PC-9 (cell line): ENCODE data around the gene PSD4. TPM values are rescaled to one million over a fixed set of nuclear protein-coding genes. Genes with fewer than 3 reads are reported as not detected.

Source experiments
- BruUV-seq: library from RNA; stranded (reverse); fragments of 400-500 nt; replicated peaks from 2 replicates; lab custom pipeline; 2021; lab: Mats Ljungman, UMichigan
- CTCF ChIA-PET: fragments of 300-600 bp; sonication (Branson Sonifier 250); formaldehyde crosslinking; loops from one replicate; lab custom pipeline; 2022; ENCODE audit warnings: antibody characterized with exemption; lab: Charles Lee
- POLR2A ChIA-PET: fragments of 300-600 bp; sonication (Branson Sonifier 250); formaldehyde crosslinking; loops from one replicate; lab custom pipeline; 2022; ENCODE audit warnings: antibody characterized with exemption; ENCODE audit not compliant: unreplicated experiment; lab: Charles Lee
- DNase-seq, 2 experiments: peaks; one replicate each; pipeline versions ENCODE4 v3.0.0 to v3.0.0-alpha.2; 2015 to 2022; ENCODE audit warnings: mixed read lengths in 1 of 2
- H2AFZ ChIP-seq: fragments of 200-600 bp; sonication (generic); 2 replicates; pipeline ENCODE4 v1.8.1; 2017; ENCODE audit warnings: antibody characterized with exemption
- H3F3A ChIP-seq: fragments of 200-600 bp; sonication (generic); 2 replicates; pipeline ENCODE4 v1.8.1; 2017; ENCODE audit warnings: antibody characterized with exemption, mild to moderate bottlenecking, low read depth; ENCODE audit not compliant: insufficient read depth
- H3K27ac ChIP-seq: fragments of 200-600 bp; sonication (generic); 2 replicates; pipeline ENCODE4 v1.6.1; 2016; ENCODE audit warnings: mixed run types
- H3K27me3 ChIP-seq: fragments of 200-600 bp; sonication (generic); 2 replicates; pipeline ENCODE4 v1.6.1; 2016; ENCODE audit warnings: low read depth, mixed run types; ENCODE audit not compliant: insufficient read depth
- H3K36me3 ChIP-seq: fragments of 200-600 bp; sonication (generic); 2 replicates; pipeline ENCODE4 v1.6.1; 2016; ENCODE audit warnings: low read depth, mixed run types
- H3K4me1 ChIP-seq: fragments of 200-600 bp; sonication (generic); replicated peaks from 2 replicates; pipeline ENCODE4 v1.6.1; 2016; ENCODE audit warnings: mixed run types; ENCODE audit not compliant: insufficient read depth
- H3K4me2 ChIP-seq: fragments of 200-600 bp; sonication (generic); 2 replicates; pipeline ENCODE4 v1.6.1; 2017; ENCODE audit warnings: mixed run types
- H3K4me3 ChIP-seq: fragments of 200-600 bp; sonication (generic); 2 replicates; pipeline ENCODE4 v1.6.1; 2016; ENCODE audit warnings: mixed run types
- H3K79me2 ChIP-seq: fragments of 200-600 bp; sonication (generic); 2 replicates; pipeline ENCODE4 v1.6.1; 2017; ENCODE audit warnings: low read depth, mixed run types
- H3K9me2 ChIP-seq: fragments of 200-600 bp; sonication (generic); 2 replicates; pipeline ENCODE4 v1.8.1; 2017; ENCODE audit warnings: mild to moderate bottlenecking; ENCODE audit not compliant: insufficient read depth
- H3K9me3 ChIP-seq: fragments of 200-600 bp; sonication (generic); 2 replicates; pipeline ENCODE4 v1.8.1; 2016; ENCODE audit warnings: low read depth; ENCODE audit not compliant: insufficient read depth
- H4K20me1 ChIP-seq: fragments of 200-600 bp; sonication (generic); 2 replicates; pipeline ENCODE4 v1.8.1; 2017; ENCODE audit not compliant: insufficient read depth
- EZH2 ChIP-seq: fragments of 200-600 bp; sonication (generic); IDR thresholded peaks from 2 replicates; pipeline ENCODE4 v1.8.0; 2017; ENCODE audit warnings: antibody characterized with exemption, low read depth
- intact Hi-C: fragments of 100-400 bp; cut with micrococcal nuclease; formaldehyde crosslinking; loops from one replicate; pipeline ENCODE4 v1.10.0; 2022; ENCODE audit not compliant: unreplicated experiment
- total RNA-seq: library from RNA; stranded (reverse); gene quantifications from 2 replicates; pipeline ENCODE4 v1.2.3, GENCODE V29; 2021
- TF ChIP-seq, protein P1 (sequence below): fragments of 200-600 bp; sonication (generic); conservative IDR thresholded peaks from 2 replicates; pipeline ENCODE4 v1.6.1; 2017; ENCODE audit warnings: mixed run types, antibody characterized with exemption, mild to moderate bottlenecking, moderate library complexity

Gene PSD4
- total RNA-seq, 1 experiment from 2014 or later = 29.6 TPM

DNA sequence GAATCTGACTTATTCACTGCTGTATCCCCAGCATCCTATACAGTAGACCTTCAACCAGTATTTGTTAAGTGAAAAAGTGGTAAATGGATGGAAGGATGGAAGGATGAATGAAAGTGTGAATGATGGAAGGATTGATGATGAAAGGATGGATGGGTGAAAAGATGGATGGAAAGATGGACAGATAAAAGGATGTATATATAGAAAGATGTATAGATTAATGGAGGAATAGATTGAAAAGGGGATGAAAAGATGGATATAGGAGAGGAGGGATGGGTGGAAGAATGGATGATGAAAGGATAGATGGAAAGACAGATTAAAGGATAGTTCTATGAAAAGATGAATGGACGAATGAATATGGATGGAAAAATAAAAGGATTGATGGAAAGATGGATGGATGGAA, 50.0 kb downstream of the PSD4 start:
- no peak overlapping the region for H3K27ac ChIP-seq
- H3K4me1 ChIP-seq = peaks cover 9% of the 10 kb centered on the region
- ChIA-PET POLR2A (no interaction called here), CTCF (no interaction called here)
- H3K4me3 ChIP-seq = no peak overlapping the region
- BruUV-seq = no TSS peak
- H3K9me2 ChIP-seq = no peaks in the 10 kb centered on the region
- intact Hi-C loops = no loop called here
- H4K20me1 ChIP-seq = no peaks in the 10 kb centered on the region
- H3K9me3 ChIP-seq = no peaks in the 10 kb centered on the region
- no peak for DNase-seq
- H3K4me2 ChIP-seq = no peak overlapping the region
- no peaks in the 10 kb centered on the region for H3K36me3 ChIP-seq
- H3K27me3 ChIP-seq = no peaks in the 10 kb centered on the region
- peaks cover 6% of the 10 kb centered on the region; the same call in 1 of the 2 replicates for H3F3A ChIP-seq
- H2AFZ ChIP-seq = no peak overlapping the region
- no peaks in the 10 kb centered on the region for H3K79me2 ChIP-seq
- TF ChIP-seq, protein P1, sequence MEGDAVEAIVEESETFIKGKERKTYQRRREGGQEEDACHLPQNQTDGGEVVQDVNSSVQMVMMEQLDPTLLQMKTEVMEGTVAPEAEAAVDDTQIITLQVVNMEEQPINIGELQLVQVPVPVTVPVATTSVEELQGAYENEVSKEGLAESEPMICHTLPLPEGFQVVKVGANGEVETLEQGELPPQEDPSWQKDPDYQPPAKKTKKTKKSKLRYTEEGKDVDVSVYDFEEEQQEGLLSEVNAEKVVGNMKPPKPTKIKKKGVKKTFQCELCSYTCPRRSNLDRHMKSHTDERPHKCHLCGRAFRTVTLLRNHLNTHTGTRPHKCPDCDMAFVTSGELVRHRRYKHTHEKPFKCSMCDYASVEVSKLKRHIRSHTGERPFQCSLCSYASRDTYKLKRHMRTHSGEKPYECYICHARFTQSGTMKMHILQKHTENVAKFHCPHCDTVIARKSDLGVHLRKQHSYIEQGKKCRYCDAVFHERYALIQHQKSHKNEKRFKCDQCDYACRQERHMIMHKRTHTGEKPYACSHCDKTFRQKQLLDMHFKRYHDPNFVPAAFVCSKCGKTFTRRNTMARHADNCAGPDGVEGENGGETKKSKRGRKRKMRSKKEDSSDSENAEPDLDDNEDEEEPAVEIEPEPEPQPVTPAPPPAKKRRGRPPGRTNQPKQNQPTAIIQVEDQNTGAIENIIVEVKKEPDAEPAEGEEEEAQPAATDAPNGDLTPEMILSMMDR = no peak
- no peak for TF ChIP-seq EZH2

DNA sequence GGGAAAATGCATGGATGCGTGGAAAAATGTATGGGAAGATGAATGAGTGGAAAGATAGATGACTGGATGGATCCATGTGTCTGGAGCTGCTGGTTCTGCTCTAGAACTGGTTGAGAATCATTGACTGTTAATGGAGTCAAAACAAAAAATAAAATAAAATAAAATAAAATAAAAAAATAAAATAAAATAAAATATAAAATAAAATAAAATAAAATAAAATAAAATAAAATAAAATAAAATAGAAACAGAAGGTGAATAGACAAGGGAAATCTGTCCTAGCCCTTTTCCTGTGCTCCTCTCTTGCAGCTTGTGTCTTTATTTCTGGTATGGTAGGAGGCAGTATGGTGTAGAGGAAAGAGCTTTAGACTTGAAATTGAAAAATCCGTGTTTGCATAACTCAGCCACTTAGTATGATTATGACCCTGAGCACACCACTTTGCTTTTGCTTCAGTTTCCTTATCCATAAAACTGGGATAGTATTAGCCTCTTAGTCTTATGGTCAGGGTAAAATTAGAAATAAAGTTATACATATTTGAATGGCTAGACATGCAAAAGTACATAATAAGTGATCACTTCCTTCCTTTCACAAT, 51.0 kb downstream of the PSD4 start:
- POLR2A ChIA-PET = no interaction called here
- CTCF ChIA-PET = no interaction called here

DNA sequence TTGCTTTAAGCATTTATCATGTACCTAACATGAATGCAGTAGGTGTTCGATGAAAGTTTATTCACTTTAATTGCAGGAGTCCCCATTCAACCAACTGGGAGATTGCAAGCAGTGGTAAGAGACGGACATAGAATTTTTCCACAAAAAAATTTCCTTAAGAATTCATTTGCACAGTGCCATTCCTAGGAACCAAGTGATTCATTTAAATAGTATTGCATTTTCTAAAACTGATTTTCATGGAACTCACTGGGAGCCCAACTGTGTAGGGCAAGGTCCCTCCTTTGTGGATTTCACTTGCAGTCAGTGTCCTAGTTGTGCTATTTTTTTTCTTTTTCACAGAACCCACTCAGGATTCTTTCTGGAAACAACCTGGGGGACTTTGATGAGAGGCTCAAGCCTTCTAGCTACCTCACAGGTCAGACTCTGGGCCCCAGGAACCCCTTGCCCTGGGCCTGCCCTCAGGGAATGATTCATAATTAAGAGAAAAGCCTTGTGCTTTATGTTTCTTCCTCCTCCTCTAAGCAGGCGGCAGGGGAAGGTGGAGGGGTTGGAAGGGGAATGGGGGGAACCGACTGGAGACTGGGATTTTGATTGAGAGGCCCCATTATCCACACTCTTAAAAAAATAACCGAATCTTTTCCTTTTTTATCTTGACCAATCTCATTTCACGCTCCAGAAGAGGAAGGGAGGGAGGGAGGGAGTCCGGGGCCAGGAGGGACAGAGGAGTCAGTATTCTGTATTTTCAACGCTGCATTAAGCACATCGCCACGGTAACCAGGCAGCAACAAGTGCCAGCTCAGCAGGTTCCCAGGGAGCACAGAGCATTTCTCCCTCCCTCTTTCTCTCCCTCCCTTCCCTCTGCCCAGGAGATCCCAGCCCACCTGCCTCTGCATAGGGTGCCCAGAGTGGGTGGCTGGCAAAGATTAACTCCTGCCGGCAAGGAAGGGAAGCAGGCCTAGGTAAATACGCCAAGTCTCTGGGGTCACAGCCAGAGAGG, 51.8 kb downstream of the PSD4 start:
- no peaks in the 10 kb centered on the region for H3K36me3 ChIP-seq
- H3K9me3 ChIP-seq = no peaks in the 10 kb centered on the region
- ChIA-PET POLR2A (no interaction called here), CTCF (no interaction called here)
- H2AFZ ChIP-seq = no peak overlapping the region
- no peaks in the 10 kb centered on the region for H3K27me3 ChIP-seq
- H4K20me1 ChIP-seq = no peaks in the 10 kb centered on the region
- intact Hi-C loops = no loop called here
- 0 out of 2 replicates have a peak overlapping the region, but pooled peaks have one; percentile 12 for H3K27ac ChIP-seq
- H3F3A ChIP-seq = peaks cover 6% of the 10 kb centered on the region; the same call in 1 of the 2 replicates
- H3K4me3 ChIP-seq = no peak overlapping the region
- H3K4me1 ChIP-seq = peaks cover 9% of the 10 kb centered on the region
- peak; percentile 33 to 77 for DNase-seq
- peak overlapping the region; percentile 52 for H3K4me2 ChIP-seq
- H3K9me2 ChIP-seq = no peaks in the 10 kb centered on the region
- BruUV-seq = no TSS peak
- no peaks in the 10 kb centered on the region for H3K79me2 ChIP-seq
- no peak for TF ChIP-seq EZH2
- TF ChIP-seq, protein P1 = no peak

More for the DNA sequence above, 51.0 kb downstream of the PSD4 start:
- Histone ChIP-seq H3K4me2 (no peak overlapping the region), H3K9me2 (no peaks in the 10 kb centered on the region), H3K9me3 (no peaks in the 10 kb centered on the region), H3K27me3 (no peaks in the 10 kb centered on the region), H3F3A (peaks cover 6% of the 10 kb centered on the region; the same call in 1 of the 2 replicates), H3K4me1 (peaks cover 9% of the 10 kb centered on the region), H3K4me3 (no peak overlapping the region), H3K79me2 (no peaks in the 10 kb centered on the region), H3K27ac (no peak overlapping the region), H2AFZ (no peak overlapping the region), H3K36me3 (no peaks in the 10 kb centered on the region), H4K20me1 (no peaks in the 10 kb centered on the region)
- intact Hi-C loops = no loop called here
- BruUV-seq = no TSS peak
- TF ChIP-seq EZH2 = no peak
- TF ChIP-seq, protein P1 = no peak
- no peak for DNase-seq
